ENCODE measurements around the gene UGCG. TPM values are rescaled to one million over a fixed set of nuclear protein-coding genes. Genes with fewer than 3 reads are reported as not detected.
"Not testable (repeated sequence)": the region's sequence is repeated elsewhere in the genome, so short reads cannot be mapped to it uniquely, and the experiment has no call there.

UGCG gene
- total and polyA plus RNA-seq, 2 of the 8 experiments (the other 6 are each of a cell fraction or from before 2014, with no cell fraction given), result 14.9 to 34.0 TPM

- TF ChIP-seq TAF1 (IDR thresholded peaks at IDR 0.05; ENCODE audit: low read depth, low read length) (no peak), ZNF274 (IDR thresholded peaks at IDR 0.05; ENCODE audit: borderline replicate concordance, extremely low read depth, low read length) (no peak), CEBPB (IDR thresholded peaks at IDR 0.05; ENCODE audit: low read depth, low read length) (no peak)
Observed at GRCh38 chr9:111959468-111960359, 63.1 kb downstream of the UGCG start (continued).

DNA sequence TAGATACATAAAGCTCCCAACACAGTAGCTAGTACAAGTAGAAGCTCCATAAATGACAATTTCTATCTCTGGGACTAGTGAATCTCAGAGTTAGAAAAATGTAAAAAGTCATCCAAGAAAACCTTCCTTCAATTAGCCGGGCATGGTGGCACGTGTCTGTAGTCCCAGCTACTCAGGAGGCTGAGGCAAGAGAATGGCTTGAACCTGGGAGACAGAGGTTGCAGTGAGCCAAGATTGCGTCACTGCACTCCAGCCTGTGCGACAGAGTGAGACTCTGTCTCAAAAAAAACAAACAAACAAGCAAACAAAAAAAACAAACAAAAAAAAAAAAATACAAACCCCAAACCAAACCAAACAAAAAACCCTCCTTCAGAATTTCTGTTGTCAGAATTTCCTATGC lies 63.9 kb downstream of the UGCG start:
- H3K14ac ChIP-seq (ENCODE audit: insufficient read length); H3K4me1 ChIP-seq (replicated peaks in 1 of 4; ENCODE audit: control insufficient read depth in 3 of 4, insufficient read depth in 4 of 4, low read length in 3 of 4); H2BK20ac ChIP-seq (ENCODE audit: low read length); H4K91ac ChIP-seq (replicated peaks; ENCODE audit: insufficient read length, low read length); H4K5ac ChIP-seq (ENCODE audit: insufficient read length, low read depth, low read length); H3K18ac ChIP-seq (ENCODE audit: extremely low read depth, low read length); H3K27me3 ChIP-seq (replicated peaks in 1 of 4; ENCODE audit: control insufficient read depth in 3 of 4, extremely low read depth in 1 of 4, insufficient read depth in 3 of 4, low read length in 3 of 4); POLR2A ChIA-PET (ENCODE audit: partially characterized antibody); H3K9ac ChIP-seq (replicated peaks in 1 of 4; ENCODE audit: extremely low read depth in 1 of 4, low read depth in 3 of 4, low read length in 3 of 4); H3K23me2 ChIP-seq (ENCODE audit: low read depth, low read length); H2AK5ac ChIP-seq (ENCODE audit: low read depth, low read length); H3K79me1 ChIP-seq (ENCODE audit: low read depth, low read length); H3K4ac ChIP-seq (replicated peaks; ENCODE audit: insufficient read length, low read depth, low read length); H2AFZ ChIP-seq (ENCODE audit: low read length); H3K36me3 ChIP-seq (ENCODE audit: control insufficient read depth in 2 of 4, insufficient read depth in 4 of 4, low read length in 3 of 4); H3K79me2 ChIP-seq (ENCODE audit: control insufficient read depth in 1 of 2, insufficient read depth in 2 of 2, low read length in 2 of 2); H3K23ac ChIP-seq (ENCODE audit: insufficient read length); H3K9me3 ChIP-seq (ENCODE audit: insufficient read depth in 2 of 2, low read depth in 1 of 2, low read length in 1 of 2); H3K56ac ChIP-seq (replicated peaks; ENCODE audit: insufficient read length, low read depth, low read length); H2BK12ac ChIP-seq (ENCODE audit: low read depth, low read length); H3K4me2 ChIP-seq (ENCODE audit: insufficient read depth in 1 of 2, low read depth in 2 of 2, low read length in 2 of 2); FAIRE-seq; H2BK120ac ChIP-seq (replicated peaks; ENCODE audit: low read depth, low read length); H3K4me3 ChIP-seq (ENCODE audit: extremely low read depth in 1 of 4, insufficient read depth in 2 of 4, low read depth in 3 of 4, low read length in 4 of 4); H2BK5ac ChIP-seq (ENCODE audit: low read depth, low read length); H3K27ac ChIP-seq (ENCODE audit: low read depth, low read length); H4K8ac ChIP-seq (ENCODE audit: extremely low read depth, insufficient read depth, low read length); H4K20me1 ChIP-seq (replicated peaks in 1 of 2; ENCODE audit: control insufficient read depth in 1 of 2, insufficient read depth in 2 of 2, low read length in 2 of 2); DNase-seq (ENCODE audit: low read depth in 1 of 2, low spot score in 2 of 2); H2BK15ac ChIP-seq (ENCODE audit: low read length): not testable (repeated sequence)
- CTCF ChIA-PET (ENCODE audit: partially characterized antibody), result interaction anchor here (1.0 kb wide), 1 partner anchor 42 kb away, joined by 3 read pairs; no protein-coding TSS in a partner anchor
- 94% methylated on average over 4 of the region's 4 CpGs; no CpG with 5 or more reads in 1 of the 2 experiments for WGBS, 2 experiments (ENCODE audit: extremely low coverage in 1 of 2, insufficient coverage in 1 of 2, insufficient read length in 1 of 2, insufficient replicate concordance in 2 of 2, low coverage in 1 of 2, low lambda C conversion rate in 2 of 2, missing lambda C conversion rate in 1 of 2)

All from H1 (cell line).